Endometrial microvascular endothelial cells (primary cell): ENCODE results near the gene ASTN1. TPM values are rescaled to one million over a fixed set of nuclear protein-coding genes. Genes with fewer than 3 reads are reported as not detected.
"Not testable (repeated sequence)": the region's sequence is repeated elsewhere in the genome, so short reads cannot be mapped to it uniquely, and the experiment has no call there.

Source experiments
- in situ Hi-C: cut with HindIII; loops from 2 replicates; pipeline ENCODE4 v1.10.0; 2017; ENCODE audit warnings: low sequenced_read_pairs, low pct_unique_long_range_greater_than_20kb; ENCODE audit errors: inconsistent ontology term
- total RNA-seq: library from RNA; depleted of rRNA; stranded (reverse); fragments of >200 nt; gene quantifications from one replicate; pipeline ENCODE4 v1.2.3, GENCODE V29; 2015; ENCODE audit errors: inconsistent ontology term

Gene ASTN1
- total RNA-seq, 1 donor from 2014 or later, result not detected

DNA sequence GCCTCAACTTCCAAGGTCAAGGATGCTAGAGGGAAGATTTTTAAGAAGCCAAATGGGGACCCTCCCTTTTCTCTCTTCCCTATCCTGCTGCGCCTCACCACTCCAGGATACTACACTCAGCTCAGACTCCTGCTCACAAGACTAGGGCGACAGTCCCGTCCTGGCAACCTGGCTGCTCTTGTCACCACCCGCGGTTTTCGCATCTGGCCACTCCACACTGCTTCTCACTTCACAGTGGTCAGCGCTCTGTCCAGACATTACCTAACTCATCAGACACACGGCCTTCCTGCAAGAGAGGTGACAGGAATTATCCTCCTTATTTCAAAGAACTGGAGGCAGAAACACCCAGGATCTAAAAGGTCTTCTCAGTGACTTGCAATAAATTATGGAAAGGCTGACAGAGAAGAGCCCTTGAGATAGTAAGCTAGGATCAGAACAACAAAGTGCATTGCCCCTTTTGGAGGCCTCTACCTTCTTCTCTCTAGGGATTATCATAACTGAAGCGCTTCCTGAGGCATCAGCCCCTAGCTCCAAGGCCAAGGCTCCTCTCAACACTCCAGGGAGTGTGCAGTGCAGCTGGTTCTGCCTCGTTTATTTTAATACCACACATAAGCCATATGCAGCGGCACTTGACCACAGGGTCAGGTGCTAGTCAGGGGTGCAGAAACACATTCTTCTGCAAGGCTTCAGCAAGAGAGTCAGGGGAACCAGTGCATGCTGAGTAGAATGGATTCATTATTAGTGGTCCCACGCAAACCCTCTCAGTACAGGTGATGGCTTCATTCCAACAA is 41.9 kb downstream of the ASTN1 start:
- in situ Hi-C loops, result no loop called here

- in situ Hi-C loops, result no loop called here
Observed at GRCh38 chr1:177119311-177119710, 45.2 kb downstream of the ASTN1 start.

GRCh38 chr1:177118901-177119300 is 45.6 kb downstream of the ASTN1 start:
- in situ Hi-C loops, result no loop called here

- in situ Hi-C loops, result no loop called here
Observed at GRCh38 chr1:177116941-177117340, 47.6 kb downstream of the ASTN1 start.

- in situ Hi-C loops, result no loop called here
Observed at GRCh38 chr1:177106614-177107365, 57.7 kb downstream of the ASTN1 start.

DNA sequence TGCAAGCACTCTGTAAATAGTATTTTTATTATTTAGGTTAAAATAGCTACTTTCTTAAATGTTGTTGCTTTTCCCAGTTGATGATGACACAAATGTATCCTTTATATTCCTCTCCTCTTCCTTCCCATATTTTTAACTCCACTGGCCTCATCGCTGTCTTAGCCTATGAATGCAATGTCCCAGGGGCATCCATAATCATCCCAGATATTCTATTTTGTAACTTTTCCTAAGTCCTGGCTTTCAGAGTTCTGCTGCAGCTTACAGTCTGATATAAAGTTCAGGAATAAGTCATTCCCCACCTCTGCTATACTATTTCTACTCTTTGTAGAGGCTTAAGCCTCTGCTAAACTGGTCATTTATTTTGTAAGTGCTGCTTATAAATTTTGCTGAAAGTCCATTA is 58.3 kb downstream of the ASTN1 start:
- in situ Hi-C loops, result no loop called here

GRCh38 chr1:177103005-177103852 is 61.3 kb downstream of the ASTN1 start:
- in situ Hi-C loops, result no loop called here

GRCh38 chr1:177092001-177092400 is 72.5 kb downstream of the ASTN1 start:
- in situ Hi-C loops, result no loop called here

- in situ Hi-C loops, result no loop called here
Observed at GRCh38 chr1:177091040-177091439, 73.5 kb downstream of the ASTN1 start.

- in situ Hi-C loops, result no loop called here
Observed at GRCh38 chr1:177088966-177089365, 75.5 kb downstream of the ASTN1 start.

DNA sequence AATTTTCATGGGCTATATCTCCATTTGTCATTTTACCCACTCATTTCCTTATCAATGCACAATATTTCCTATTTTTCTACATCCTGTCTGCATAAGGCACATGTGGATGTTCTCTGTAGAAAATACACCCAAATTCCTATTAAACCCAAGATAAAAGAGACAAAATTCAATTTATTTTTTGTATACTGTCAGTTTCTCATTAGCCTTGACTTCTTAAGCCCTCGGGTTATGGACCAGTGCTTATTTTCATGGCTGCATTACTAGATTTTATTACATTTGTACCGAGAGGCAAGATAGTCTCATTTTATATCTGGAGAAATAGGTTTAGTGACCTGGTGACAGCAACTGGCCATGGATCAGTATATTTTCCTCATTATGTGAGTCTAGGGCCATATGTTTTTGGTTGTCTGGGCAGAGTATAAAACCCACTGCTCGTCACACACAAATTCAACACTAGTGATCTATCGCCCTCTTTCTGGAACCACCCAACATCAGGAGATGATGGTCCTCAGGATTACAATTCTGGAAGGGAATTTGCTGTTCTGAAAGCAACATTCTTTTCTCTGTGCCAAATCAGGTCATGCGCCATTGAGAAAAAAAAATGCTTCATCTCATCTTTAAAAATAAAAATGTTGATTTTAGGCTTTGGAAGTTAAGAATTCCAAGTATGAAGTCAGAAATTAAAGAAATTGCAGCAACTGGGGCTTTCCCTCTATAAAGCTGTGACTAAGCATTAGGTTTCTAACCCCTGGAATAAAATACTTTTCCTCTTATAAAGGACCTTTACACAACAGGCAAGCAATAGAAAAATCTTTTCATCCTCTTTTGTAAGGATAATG is 81.4 kb downstream of the ASTN1 start:
- in situ Hi-C loops, result no loop called here

DNA sequence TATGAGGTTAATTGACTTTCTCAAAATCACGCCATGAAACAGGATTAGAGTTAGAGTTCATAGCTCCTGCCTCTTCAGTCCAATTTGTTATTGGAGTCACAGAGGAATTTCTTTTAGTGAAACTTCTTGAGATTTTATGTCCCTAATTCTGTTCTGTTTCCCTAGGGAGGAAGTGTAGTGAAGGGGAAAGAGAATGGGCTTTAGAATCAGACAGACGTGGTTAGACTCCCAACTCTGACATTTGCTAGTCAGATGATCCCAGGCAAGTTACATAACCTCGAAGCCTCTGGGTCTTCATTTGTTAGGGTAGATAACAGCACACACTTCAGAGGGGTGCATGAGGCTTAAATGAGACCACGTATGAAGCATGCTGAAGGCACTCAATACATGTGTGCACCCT is 83.9 kb downstream of the ASTN1 start:
- in situ Hi-C loops, result no loop called here

DNA sequence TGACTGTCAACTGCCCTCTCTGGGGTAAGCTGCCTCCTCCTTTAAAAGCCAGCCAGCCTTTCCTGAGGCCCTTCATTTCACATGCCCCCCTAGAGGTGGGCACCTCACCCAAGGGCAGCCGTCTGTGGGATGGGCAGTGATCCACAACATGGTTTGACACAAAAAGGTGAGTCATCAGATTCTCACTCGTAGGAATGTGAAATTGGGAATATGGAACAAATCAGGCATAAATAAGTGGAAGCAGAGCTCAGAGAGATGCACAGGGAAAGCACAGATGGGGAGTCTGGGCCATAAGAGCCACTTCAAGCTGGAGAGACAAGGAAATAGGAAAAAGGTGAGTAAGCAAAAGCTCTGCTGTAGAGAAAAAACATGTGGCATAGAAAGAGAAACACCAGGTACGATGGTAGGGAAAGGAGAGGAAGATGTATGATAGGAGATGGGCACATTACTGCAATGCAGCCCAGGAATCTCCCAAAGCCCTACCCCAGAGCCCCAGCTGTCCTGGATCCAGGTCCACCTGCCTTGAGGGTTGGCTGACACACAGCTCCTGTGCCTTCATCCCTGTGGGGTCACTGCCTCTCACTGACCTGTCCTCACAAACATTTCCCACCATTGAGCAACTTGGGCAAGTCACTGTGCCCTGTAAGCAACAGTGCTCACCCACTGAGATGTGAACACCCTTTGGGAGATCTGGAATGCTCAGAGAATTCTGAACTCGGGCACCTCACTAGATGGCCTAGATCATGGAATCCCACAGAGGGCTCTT is 86.6 kb downstream of the ASTN1 start:
- in situ Hi-C loops, result no loop called here

- in situ Hi-C loops, result no loop called here
Observed at GRCh38 chr1:177077006-177077405, 87.5 kb downstream of the ASTN1 start.

- in situ Hi-C loops, result not testable (repeated sequence)
Observed at GRCh38 chr1:177074811-177075210, 89.7 kb downstream of the ASTN1 start.

DNA sequence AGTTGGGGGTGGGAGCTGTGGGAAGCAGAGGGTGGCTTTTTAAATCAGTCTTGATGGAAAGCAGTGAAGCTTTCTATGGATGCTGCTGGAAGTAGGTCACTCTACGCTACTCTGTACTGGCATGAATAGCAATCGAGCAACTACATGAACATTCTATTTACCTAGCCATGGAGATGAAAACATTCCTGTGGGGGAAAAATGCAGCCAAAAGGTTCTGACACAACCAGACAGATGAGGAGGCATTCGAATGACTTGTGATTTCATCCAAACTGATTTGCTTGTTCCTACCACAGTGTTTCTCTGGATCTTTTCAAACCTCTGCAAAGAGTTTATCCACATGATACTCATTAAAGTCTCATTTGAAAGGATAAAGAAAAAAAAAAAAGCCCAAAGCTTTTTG is 95.0 kb downstream of the ASTN1 start:
- in situ Hi-C loops, result no loop called here

DNA sequence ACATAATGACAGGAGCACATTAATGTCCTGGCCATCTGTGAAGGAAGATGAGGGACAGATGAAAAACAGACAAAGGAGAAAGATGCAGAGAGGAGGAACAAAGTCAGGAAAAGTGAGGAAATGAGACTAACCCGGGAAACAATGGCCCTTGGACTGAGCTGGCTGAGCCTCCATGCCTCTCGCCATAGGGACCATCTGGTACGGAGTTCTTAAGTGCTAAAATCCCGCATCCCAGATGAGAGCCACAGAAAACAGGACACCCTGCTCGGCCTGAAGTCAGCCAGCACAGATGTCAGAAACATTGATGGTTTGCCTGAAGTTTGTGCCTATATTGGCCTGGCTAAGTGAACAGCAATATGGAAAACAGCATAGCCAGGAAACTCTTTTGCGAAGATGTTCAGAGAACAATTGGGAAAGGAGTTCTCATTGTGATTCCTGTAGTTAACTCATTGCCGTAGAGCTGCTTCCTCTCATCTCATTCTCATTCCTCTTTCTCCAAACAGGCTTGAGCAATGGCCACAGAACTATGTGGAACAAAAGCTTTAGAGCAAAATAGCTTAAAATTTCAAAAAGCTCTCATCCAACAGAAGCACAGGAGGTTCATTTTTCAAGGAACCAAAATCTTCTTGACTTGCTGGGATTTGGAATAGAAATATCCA is 96.6 kb downstream of the ASTN1 start:
- in situ Hi-C loops, result no loop called here
